HG03108 (cell line): ENCODE measurements around the gene LMBRD2.
"Not testable (repeated sequence)": the region's sequence is repeated elsewhere in the genome, so short reads cannot be mapped to it uniquely, and the experiment has no call there.

ENCODE experiments used
- ATAC-seq: cut with Tn5 transposase; IDR thresholded peaks from one replicate; pipeline ENCODE4 v1.9.1; 2021; ENCODE audit warnings: moderate library complexity; ENCODE audit not compliant: unreplicated experiment

LMBRD2 gene

DNA sequence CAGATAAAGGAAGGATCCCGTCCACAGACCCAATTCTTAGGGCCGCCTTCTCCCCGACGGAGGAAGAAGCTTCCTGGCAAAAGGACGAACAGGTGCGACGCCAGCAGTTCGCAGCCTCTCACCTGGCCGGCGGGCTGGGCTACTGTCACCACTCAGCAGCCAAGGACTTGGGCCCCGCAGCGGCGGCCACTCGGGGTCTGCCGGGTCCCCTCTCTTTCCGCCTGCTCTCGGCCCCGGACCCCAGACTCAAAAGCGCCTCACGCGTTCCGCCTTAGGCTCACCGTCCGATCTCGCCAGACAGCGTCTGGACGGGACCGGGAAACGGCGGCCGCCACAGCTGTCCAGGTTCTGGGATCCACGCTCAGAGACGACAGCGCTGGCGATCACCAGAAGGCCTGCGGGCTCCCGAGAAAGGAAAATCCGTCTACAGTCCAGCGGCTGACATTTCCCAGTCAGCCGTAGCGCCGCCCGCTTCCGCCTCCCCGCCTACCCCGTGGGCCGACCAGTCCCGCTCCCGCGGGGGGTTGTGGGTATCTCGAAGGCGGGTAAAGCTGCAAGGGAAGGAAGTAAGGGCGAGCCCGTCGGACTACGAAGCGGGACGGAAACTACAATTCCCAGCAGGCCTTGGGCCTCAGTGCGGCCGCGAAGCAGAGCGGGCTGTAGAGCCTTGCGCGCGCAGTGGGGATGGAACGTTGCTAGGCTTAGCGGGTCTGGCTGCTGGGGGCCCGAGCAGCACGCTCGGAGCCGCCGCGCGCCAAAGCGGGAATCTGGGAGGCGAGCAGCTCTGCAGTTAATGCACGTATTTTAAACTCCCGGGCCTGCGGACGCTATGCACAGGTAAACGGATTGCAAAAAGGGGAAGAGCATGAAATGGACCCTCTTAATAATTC lies at the start of gene LMBRD2, which contains the start of gene SKP2:
Gene LMBRD2, minus strand, starts transcription at position 454 of the 890 bp plus-strand sequence. CDS start 8,538 bp downstream, outside the sequence.
Gene SKP2, plus strand, starts transcription at position 678 of the 890 bp plus-strand sequence. Its CDS starts 152 bp downstream, at position 830.
- ATAC-seq = peak; percentile 98

DNA sequence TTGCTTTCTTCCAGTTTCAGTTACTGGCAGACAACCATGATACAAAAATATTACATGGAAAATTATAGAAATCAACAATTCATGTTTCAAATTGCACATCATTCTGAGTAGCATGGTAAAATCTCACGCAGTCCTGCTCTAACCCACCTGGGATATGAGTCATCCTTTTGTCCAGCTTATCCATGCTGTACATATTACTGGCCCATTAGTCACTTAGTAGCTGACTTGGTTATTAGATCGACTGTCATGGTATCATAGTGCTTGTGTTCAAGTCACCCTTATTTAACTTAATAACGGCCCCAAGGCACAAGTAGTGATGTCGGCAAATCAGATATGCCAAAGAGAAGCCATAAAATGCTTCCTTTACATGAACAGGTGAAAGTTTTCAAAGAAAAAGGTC lies 48.8 kb upstream of the LMBRD2 start:
- ATAC-seq = no peak

DNA sequence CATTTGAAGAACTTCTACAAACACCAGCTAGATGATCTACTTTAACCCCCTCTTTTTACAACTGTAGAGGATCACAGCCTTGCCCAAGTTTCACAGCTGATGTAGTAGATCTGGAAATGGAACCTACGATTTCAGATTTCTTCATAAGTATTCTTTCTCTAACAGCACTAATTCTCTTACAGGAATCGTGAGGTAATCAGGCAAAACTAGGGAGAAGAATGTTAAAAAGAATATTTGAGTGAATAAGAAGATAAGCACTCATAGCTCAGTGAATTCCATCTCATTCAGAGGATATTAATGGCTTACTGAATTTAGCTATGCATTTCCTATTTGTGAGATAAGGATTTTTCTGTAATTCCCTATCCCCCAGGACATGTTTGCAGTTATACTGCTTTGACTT lies 47.9 kb upstream of the LMBRD2 start:
- no peak for ATAC-seq

- ATAC-seq = not testable (repeated sequence)
Measured at GRCh38 chr5:36198783-36199182, 47.1 kb upstream of the LMBRD2 start.

DNA sequence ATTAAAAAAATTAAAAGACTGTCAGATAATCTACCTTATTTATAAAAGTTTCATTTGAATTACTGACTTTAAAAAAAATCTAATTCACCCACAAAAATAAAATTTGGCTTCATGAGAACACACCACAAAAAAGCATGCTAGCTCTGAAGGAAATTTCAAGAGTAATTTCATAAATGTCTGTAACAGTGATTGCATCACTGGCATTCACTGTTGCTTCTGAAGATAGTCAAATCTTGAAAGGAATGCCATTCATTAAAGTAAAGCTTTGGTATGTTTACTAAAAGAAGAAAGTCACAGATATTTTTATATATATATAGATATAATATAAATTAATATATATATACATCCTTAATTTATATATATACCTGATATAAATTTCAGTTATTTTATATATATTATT lies 46.6 kb upstream of the LMBRD2 start:
- ATAC-seq = no peak

- no peak for ATAC-seq
Measured at GRCh38 chr5:36193746-36194145, 42.1 kb upstream of the LMBRD2 start.

GRCh38 chr5:36184408-36184807 lies 32.7 kb upstream of the LMBRD2 start:
- ATAC-seq = not testable (repeated sequence)

- ATAC-seq = no peak
Measured at GRCh38 chr5:36181774-36182173, 30.1 kb upstream of the LMBRD2 start.

DNA sequence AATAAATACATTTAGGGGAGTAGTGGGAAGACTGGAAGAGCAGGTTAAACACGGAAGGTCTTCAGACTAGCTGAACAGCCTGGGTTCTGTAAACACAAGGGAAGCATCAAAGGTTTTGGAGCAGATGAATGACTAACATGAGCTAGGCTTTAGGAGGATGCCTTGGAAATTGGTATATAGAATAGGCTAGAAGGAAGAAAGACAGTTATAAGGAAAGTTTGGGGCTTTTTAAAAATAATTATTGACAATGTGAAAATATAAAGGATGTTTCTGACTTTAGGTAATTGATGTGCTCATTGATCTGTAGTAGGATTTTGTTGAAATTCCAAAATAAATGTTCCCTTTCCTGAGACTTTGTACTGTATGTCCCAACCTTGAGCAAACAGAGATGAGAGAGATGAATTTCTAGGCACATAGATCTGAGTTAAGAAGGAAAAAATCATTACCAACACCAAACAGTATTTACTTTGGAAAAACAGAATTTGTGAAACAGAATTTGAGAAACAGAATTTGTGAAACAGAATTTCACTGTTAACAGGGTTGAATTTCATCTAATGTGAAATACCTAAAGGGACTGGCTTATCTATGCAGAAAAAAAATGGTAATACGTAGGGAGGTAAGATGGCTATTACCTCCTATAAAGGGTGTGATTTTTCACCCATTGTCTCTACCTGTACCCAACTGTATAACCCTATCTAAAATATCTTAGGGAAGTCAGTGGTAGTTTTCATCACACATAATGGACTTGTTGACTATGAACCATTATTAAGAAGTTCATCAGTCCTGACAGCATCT lies 29.1 kb upstream of the LMBRD2 start:
- ATAC-seq = no peak

- no peak for ATAC-seq
Measured at GRCh38 chr5:36179950-36180349, 28.3 kb upstream of the LMBRD2 start.

GRCh38 chr5:36178524-36178890 lies 26.8 kb upstream of the LMBRD2 start:
- no peak for ATAC-seq

GRCh38 chr5:36177715-36178523 lies 26.2 kb upstream of the LMBRD2 start:
- peak; percentile 34 for ATAC-seq

DNA sequence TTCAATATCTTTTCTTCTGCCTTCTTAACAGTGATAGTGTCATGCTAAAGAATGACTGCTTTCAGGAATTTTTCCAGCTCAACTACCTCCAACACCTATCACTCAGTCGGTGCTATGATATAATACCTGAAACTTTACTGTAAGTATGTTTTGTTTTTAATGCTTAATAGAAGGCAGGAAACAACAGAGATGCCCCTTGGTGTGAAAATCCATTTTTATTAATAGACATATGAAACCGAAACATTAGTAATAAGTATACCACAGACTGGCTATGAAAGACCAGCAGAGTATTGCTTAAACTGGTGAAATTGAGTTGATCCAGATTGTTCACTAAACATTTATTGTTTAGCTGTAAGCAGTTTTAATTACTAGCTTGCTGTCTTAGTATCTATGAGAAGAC lies 25.5 kb upstream of the LMBRD2 start:
- ATAC-seq = peak; percentile 93

DNA sequence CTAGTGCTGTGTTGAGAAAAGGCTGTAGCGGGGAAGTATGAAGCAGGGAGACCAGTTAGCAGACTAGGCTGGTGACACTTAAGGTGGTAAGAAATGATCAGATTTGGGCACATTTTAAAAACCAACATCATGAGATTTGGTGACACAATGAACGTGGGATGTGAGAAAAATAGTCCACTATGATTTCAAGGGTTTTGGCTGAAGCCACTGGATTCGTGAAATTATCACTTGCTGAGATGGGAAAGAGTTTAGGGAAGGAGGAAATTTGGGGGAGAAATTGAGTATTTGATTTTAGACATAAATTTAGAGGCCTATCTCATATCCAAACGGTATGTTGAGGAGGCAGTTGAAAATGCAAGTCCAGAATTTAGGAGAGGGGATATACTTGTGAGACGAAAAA lies 23.4 kb upstream of the LMBRD2 start:
- no peak for ATAC-seq

- ATAC-seq = no peak
Measured at GRCh38 chr5:36174119-36174518, 22.4 kb upstream of the LMBRD2 start.

- no peak for ATAC-seq
Measured at GRCh38 chr5:36173426-36173825, 21.7 kb upstream of the LMBRD2 start.

DNA sequence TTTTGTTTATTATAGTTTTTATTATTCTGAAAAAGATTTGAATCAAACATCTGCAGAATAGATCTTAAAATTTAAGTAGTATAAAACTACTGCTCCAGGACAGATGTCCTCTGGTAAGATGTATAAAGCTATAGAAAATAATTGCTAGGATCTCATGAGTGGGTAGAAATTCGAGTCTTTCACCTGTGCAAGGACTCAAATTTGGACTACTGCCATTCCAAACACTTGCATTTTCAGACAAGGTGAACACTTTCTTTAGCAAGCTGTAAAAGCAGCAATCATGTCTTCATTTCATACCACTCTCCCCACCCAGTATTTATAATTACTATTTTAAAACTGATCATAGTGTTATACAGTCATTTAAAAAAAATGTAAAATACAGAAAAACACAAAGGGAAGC lies 20.9 kb upstream of the LMBRD2 start:
- ATAC-seq = no peak

- ATAC-seq = no peak
Measured at GRCh38 chr5:36170832-36171424, 19.2 kb upstream of the LMBRD2 start.

DNA sequence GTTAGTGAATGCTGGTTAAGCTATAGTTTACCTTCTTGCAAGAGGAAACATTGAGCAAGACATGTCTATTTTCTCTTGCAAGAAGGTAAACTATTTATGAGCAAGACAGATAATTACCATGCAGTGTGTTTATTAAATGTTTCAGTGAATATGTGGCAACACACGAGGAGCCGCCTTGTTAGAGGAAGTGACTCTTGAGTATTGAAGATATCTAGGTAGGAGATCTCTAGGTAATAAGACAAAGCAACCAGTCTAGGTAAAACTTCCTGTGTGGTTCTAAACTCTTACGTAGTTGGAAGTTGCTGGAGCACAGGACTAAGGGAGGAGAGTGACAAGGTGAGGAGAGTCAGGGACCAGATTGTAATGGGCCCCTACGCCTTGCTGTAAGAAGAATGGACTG lies 17.1 kb upstream of the LMBRD2 start:
- ATAC-seq = no peak

DNA sequence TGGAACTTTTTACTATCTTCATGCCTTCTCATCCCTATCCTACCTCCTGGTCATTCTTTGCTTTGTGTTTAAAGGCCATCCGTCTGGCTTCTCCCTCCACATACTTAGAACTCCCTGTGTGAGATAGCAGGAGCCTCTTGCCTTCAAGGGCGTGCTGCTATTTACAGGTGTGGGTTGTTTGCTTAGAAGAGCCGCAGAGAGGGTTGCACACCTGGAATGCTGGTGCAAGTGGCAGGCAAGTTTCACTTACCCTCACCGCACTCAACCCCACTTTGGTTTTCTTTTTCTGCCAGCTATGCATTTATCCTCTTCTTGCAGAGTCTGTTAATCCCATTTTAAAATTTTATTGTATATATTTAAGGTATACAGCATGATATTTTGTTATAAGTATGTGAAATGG lies 12.8 kb upstream of the LMBRD2 start:
- no peak for ATAC-seq
